IMR-90 (cell line): ENCODE measurements around the gene RBM44. TPM values are rescaled to one million over a fixed set of nuclear protein-coding genes. Genes with fewer than 3 reads are reported as not detected.

Experiments
- ATAC-seq: fragments of 200-7000 bp; cut with Tn5 transposase; 2 replicates; pipeline ENCODE4 v1.9.1; 2020; ENCODE audit warnings: low read depth, mild to moderate bottlenecking, moderate library complexity
- BruUV-seq: library from RNA; stranded (reverse); fragments of 400-500 nt; replicated peaks from 2 replicates; lab custom pipeline; 2021; lab: Mats Ljungman, UMichigan
- CTCF ChIA-PET: fragments of 300-600 bp; formaldehyde crosslinking; extraction: SDS; loops from one replicate; lab custom pipeline; 2021; ENCODE audit warnings: antibody characterized with exemption; lab: Yijun Ruan, JAX
- POLR2A ChIA-PET: fragments of 300-600 bp; sonication (Branson Sonifier 250); formaldehyde crosslinking; loops from one replicate; lab custom pipeline; 2022; ENCODE audit warnings: antibody characterized with exemption; ENCODE audit not compliant: unreplicated experiment; lab: Charles Lee
- DNase-seq: peaks from one replicate; pipeline ENCODE4 v3.0.0; 2013
- H2AFZ ChIP-seq: replicated peaks from 2 replicates; pipeline ENCODE3; 2013; ENCODE audit warnings: low read length, mild to moderate bottlenecking; ENCODE audit not compliant: poor library complexity
- H2AK5ac ChIP-seq: 2 replicates; pipeline ENCODE4 v1.6.1; 2013; ENCODE audit warnings: low read depth, low read length, inconsistent platforms
- H2AK9ac ChIP-seq: replicated peaks from 2 replicates; pipeline ENCODE3; 2013; ENCODE audit warnings: mild to moderate bottlenecking, low read depth, low read length, moderate library complexity; ENCODE audit not compliant: poor library complexity
- H2BK120ac ChIP-seq: 2 replicates; pipeline ENCODE4 v1.6.1; 2013; ENCODE audit warnings: low read depth, low read length, inconsistent platforms
- H2BK15ac ChIP-seq: 3 replicates; pipeline ENCODE4 v1.6.1; 2013; ENCODE audit warnings: low read depth, low read length, inconsistent platforms
- H2BK20ac ChIP-seq: 2 replicates; pipeline ENCODE4 v1.6.1; 2013; ENCODE audit warnings: low read depth, mild to moderate bottlenecking, inconsistent platforms, low read length, moderate library complexity
- H2BK5ac ChIP-seq: 2 replicates; pipeline ENCODE4 v1.6.1; 2013; ENCODE audit warnings: mild to moderate bottlenecking, low read depth, low read length, inconsistent platforms; ENCODE audit not compliant: poor library complexity, severe bottlenecking
- H3K14ac ChIP-seq: replicated peaks from 2 replicates; pipeline ENCODE4 v1.6.1; 2013; ENCODE audit warnings: low read depth, low read length, inconsistent platforms
- H3K18ac ChIP-seq: 2 replicates; pipeline ENCODE4 v1.6.1; 2013; ENCODE audit warnings: low read depth, low read length, control low read depth
- H3K23ac ChIP-seq: 2 replicates; pipeline ENCODE4 v1.6.1; 2013; ENCODE audit warnings: low read depth, low read length, inconsistent platforms
- H3K27ac ChIP-seq: 2 replicates; pipeline ENCODE4 v1.5.1; 2013; ENCODE audit warnings: mild to moderate bottlenecking, control low read depth, low read length; ENCODE audit not compliant: insufficient read depth
- H3K27me3 ChIP-seq: 2 replicates; pipeline ENCODE4 v1.6.1; 2013; ENCODE audit warnings: low read length; ENCODE audit not compliant: control insufficient read depth, insufficient read depth
- H3K36me3 ChIP-seq: 2 replicates; pipeline ENCODE4 v1.6.1; 2013; ENCODE audit warnings: low read length, mixed read lengths; ENCODE audit not compliant: control insufficient read depth, insufficient read depth
- H3K4ac ChIP-seq: 2 replicates; pipeline ENCODE4 v1.6.1; 2013; ENCODE audit warnings: low read depth, low read length, inconsistent platforms
- H3K4me1 ChIP-seq: 2 replicates; pipeline ENCODE4 v1.6.1; 2013; ENCODE audit warnings: low read length, mixed read lengths; ENCODE audit not compliant: control insufficient read depth, insufficient read depth
- H3K4me2 ChIP-seq: 2 replicates; pipeline ENCODE4 v1.6.1; 2013; ENCODE audit warnings: low read depth, mild to moderate bottlenecking, control low read depth, low read length, moderate library complexity
- H3K4me3 ChIP-seq: 2 replicates; pipeline ENCODE4 v1.5.1; 2013; ENCODE audit warnings: low read depth, mild to moderate bottlenecking, control low read depth, low read length, moderate library complexity; ENCODE audit not compliant: insufficient read depth
- H3K56ac ChIP-seq: 2 replicates; pipeline ENCODE4 v1.6.1; 2013; ENCODE audit warnings: low read length, inconsistent platforms; ENCODE audit not compliant: insufficient read depth; ENCODE audit errors: extremely low read depth
- H3K79me1 ChIP-seq, 2 experiments: 2 replicates each; pipeline ENCODE4 v1.6.1; 2013; ENCODE audit warnings: low read length in 2 of 2, inconsistent platforms in 1 of 2, low read depth in 1 of 2
- H3K9ac ChIP-seq: 2 replicates; pipeline ENCODE4 v1.6.1; 2013; ENCODE audit warnings: low read depth, low read length, control low read depth
- H3K9me1 ChIP-seq: 2 replicates; pipeline ENCODE4 v1.6.1; 2013; ENCODE audit warnings: low read length, inconsistent platforms; ENCODE audit not compliant: insufficient read depth
- H3K9me3 ChIP-seq: 2 replicates; pipeline ENCODE4 v1.6.1; 2013; ENCODE audit warnings: low read length; ENCODE audit not compliant: control insufficient read depth, insufficient read depth
- H4K20me1 ChIP-seq: 2 replicates; pipeline ENCODE4 v1.6.1; 2013; ENCODE audit warnings: low read length, inconsistent platforms; ENCODE audit not compliant: insufficient read depth
- H4K5ac ChIP-seq: 2 replicates; pipeline ENCODE4 v1.6.1; 2013; ENCODE audit warnings: mild to moderate bottlenecking, low read depth, low read length, control low read depth
- H4K8ac ChIP-seq, 2 experiments: 2 replicates each; pipeline ENCODE4 v1.6.1; 2013; ENCODE audit warnings: low read depth in 2 of 2, low read length in 2 of 2, control low read depth in 1 of 2, inconsistent platforms in 1 of 2
- H4K91ac ChIP-seq: 2 replicates; pipeline ENCODE4 v1.6.1; 2013; ENCODE audit warnings: low read depth, low read length, inconsistent platforms; ENCODE audit not compliant: insufficient read depth
- CHD1 ChIP-seq: IDR thresholded peaks from 2 replicates; pipeline ENCODE4 v1.6.1; 2012; ENCODE audit warnings: low read depth, low read length, improper control_type of control experiment
- ELK1 ChIP-seq: fragments of 150-350 bp; IDR thresholded peaks from 2 replicates; pipeline ENCODE4 v1.6.1; 2016; ENCODE audit warnings: low read depth, mild to moderate bottlenecking, low read length, moderate library complexity, borderline replicate concordance
- MAFK ChIP-seq: IDR thresholded peaks from 2 replicates; pipeline ENCODE4 v1.6.1; 2012; ENCODE audit warnings: low read depth, low read length, improper control_type of control experiment
- NFE2L2 ChIP-seq: fragments of 150-350 bp; IDR thresholded peaks from 2 replicates; pipeline ENCODE4 v1.6.1; 2016; ENCODE audit warnings: low read depth, mild to moderate bottlenecking, low read length
- POLR2A ChIP-seq: IDR thresholded peaks from 2 replicates; pipeline ENCODE4 v1.6.1; 2012; ENCODE audit warnings: mild to moderate bottlenecking, low read depth, low read length
- RAD21 ChIP-seq: IDR thresholded peaks from 2 replicates; pipeline ENCODE4 v1.6.1; 2012; ENCODE audit warnings: low read length, improper control_type of control experiment
- RCOR1 ChIP-seq: IDR thresholded peaks from 2 replicates; pipeline ENCODE4 v1.6.1; 2012; ENCODE audit warnings: mild to moderate bottlenecking, low read length, improper control_type of control experiment; ENCODE audit not compliant: insufficient replicate concordance
- RFX5 ChIP-seq: IDR thresholded peaks from 2 replicates; pipeline ENCODE4 v1.8.0; 2012; ENCODE audit warnings: low read depth, mild to moderate bottlenecking, low read length, moderate library complexity
- SMC3 ChIP-seq: fragments of 150-350 bp; IDR thresholded peaks from 2 replicates; pipeline ENCODE4 v1.6.1; 2016; ENCODE audit warnings: low read depth, mild to moderate bottlenecking, antibody characterized with exemption, low read length, moderate library complexity
- WGBS, 2 experiments: methylation state at CpG; one replicate each; pipeline versions ENCODE4 v1.1.5 to v1.1.7; 2013; ENCODE audit warnings: missing lambda C conversion rate in 2 of 2; ENCODE audit not compliant: insufficient read length in 1 of 2; ENCODE audit errors: extremely low coverage in 2 of 2; 5-methylcytosine and 5-hydroxymethylcytosine counted together
- dilution Hi-C: fragments of 300-500 bp; cut with HindIII; formaldehyde crosslinking; loops from one replicate; pipeline ENCODE4 v1.14.3; 2018; ENCODE audit warnings: low sequenced_read_pairs; ENCODE audit not compliant: unreplicated experiment
- in situ Hi-C: fragments of 300-500 bp; cut with MboI; formaldehyde crosslinking; loops from 3 replicates; pipeline ENCODE4 v1.14.3; 2019; ENCODE audit warnings: low sequenced_read_pairs, inconsistent platforms, mixed read lengths
- intact Hi-C: fragments of 100-400 bp; cut with micrococcal nuclease; formaldehyde crosslinking; loops from 2 replicates; pipeline ENCODE4 v1.10.0; 2022
- polyA plus RNA-seq, 3 experiments: library from polyadenylated mRNA; depleted of rRNA; stranded (reverse); fragments of >200 nt; gene quantifications; 2 replicates each; pipeline ENCODE4 v1.2.3, GENCODE V29; 2012; ENCODE audit warnings: low replicate concordance in 1 of 3
- total RNA-seq: library from RNA; depleted of rRNA; stranded (reverse); fragments of >200 nt; gene quantifications from 2 replicates; pipeline ENCODE4 v1.2.3, GENCODE V29; 2012
- TF ChIP-seq, protein P1 (sequence below): conservative IDR thresholded peaks from 2 replicates; pipeline ENCODE4 v1.5.1; 2012; ENCODE audit warnings: mild to moderate bottlenecking, low read depth, low read length, improper control_type of control experiment

RBM44 gene
- total and polyA plus RNA-seq, 2 of the 4 experiments (the other 2 are of a cell fraction): 0.14 to 0.18 TPM

DNA sequence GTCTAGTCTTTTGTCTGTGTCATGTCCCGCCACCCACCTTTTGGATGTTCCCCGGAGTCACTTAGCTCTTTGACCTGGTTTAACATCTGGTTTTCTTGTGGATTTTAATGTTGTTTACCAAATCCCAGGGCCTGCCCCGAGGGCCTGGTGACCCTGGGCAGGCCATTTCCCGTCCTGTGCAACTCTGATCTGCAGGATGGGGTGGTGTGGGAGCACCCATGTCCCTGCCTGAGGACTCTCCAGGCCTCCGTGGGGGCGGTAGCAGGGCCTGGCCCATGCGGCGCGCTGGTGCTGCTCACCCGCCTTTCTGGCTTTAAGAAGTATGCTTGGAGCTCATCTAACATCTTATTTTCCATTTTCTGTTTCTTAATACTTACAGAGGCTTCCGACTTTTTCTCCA, 71.5 kb downstream of the RBM44 start:
- H3K36me3 ChIP-seq: no peaks in the 10 kb centered on the region
- H4K20me1 ChIP-seq: no peaks in the 10 kb centered on the region
- no peak overlapping the region for H2AFZ ChIP-seq
- H4K8ac ChIP-seq: no peak overlapping the region
- POLR2A ChIA-PET: no interaction called here
- H4K5ac ChIP-seq: no peak overlapping the region
- CTCF ChIA-PET: no interaction called here
- no peak overlapping the region for H3K14ac ChIP-seq
- H2BK15ac ChIP-seq: no peak overlapping the region
- no peak for ATAC-seq
- peak overlapping the region; percentile 32; the same call in 1 of the 2 replicates for H2BK20ac ChIP-seq
- peaks cover 0 to 23% of the 10 kb centered on the region in 2 experiments; a peak in 2 of 4 replicates for H3K79me1 ChIP-seq
- H3K4me1 ChIP-seq: peaks cover 35% of the 10 kb centered on the region
- no peak overlapping the region for H2BK5ac ChIP-seq
- H3K9me3 ChIP-seq: no peaks in the 10 kb centered on the region
- H2AK9ac ChIP-seq: peak overlapping the region; percentile 31
- peaks cover 13% of the 10 kb centered on the region for H3K9me1 ChIP-seq
- H3K27ac ChIP-seq: no peak overlapping the region
- 88% methylated on average over 3 of the region's 11 CpGs; no CpG with 5 or more reads in 1 of the 2 experiments for WGBS, 2 experiments
- in situ Hi-C loops (no loop called here), intact Hi-C loops (no loop called here), dilution Hi-C loops (no loop called here)
- peak overlapping the region; percentile 54; the same call in 1 of the 2 replicates for H2AK5ac ChIP-seq
- BruUV-seq: no TSS peak
- no peak overlapping the region for H3K23ac ChIP-seq
- H4K91ac ChIP-seq: no peak overlapping the region
- TF ChIP-seq RCOR1 (no peak), POLR2A (no peak), MAFK (no peak), RFX5 (no peak), CHD1 (no peak), SMC3 (no peak), RAD21 (no peak), NFE2L2 (no peak), ELK1 (no peak)
- TF ChIP-seq, protein P1, sequence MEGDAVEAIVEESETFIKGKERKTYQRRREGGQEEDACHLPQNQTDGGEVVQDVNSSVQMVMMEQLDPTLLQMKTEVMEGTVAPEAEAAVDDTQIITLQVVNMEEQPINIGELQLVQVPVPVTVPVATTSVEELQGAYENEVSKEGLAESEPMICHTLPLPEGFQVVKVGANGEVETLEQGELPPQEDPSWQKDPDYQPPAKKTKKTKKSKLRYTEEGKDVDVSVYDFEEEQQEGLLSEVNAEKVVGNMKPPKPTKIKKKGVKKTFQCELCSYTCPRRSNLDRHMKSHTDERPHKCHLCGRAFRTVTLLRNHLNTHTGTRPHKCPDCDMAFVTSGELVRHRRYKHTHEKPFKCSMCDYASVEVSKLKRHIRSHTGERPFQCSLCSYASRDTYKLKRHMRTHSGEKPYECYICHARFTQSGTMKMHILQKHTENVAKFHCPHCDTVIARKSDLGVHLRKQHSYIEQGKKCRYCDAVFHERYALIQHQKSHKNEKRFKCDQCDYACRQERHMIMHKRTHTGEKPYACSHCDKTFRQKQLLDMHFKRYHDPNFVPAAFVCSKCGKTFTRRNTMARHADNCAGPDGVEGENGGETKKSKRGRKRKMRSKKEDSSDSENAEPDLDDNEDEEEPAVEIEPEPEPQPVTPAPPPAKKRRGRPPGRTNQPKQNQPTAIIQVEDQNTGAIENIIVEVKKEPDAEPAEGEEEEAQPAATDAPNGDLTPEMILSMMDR: no peak
- no peak overlapping the region for H3K4me3 ChIP-seq
- DNase-seq: no peak
- H3K18ac ChIP-seq: no peak overlapping the region
- H3K56ac ChIP-seq: no peak overlapping the region
- H2BK120ac ChIP-seq: no peak overlapping the region
- no peaks in the 10 kb centered on the region for H3K27me3 ChIP-seq
- H3K4me2 ChIP-seq: no peak overlapping the region
- H3K9ac ChIP-seq: no peak overlapping the region
- no peak overlapping the region for H3K4ac ChIP-seq
